UCSD-AML1 (cell line): ENCODE results near the gene TCERG1L.

Experiments used
- DNase-seq: peaks from one replicate; lab custom pipeline; 2025; ENCODE audit not compliant: unreplicated experiment; lab: John Stamatoyannopoulos, UW

The TCERG1L gene

DNA sequence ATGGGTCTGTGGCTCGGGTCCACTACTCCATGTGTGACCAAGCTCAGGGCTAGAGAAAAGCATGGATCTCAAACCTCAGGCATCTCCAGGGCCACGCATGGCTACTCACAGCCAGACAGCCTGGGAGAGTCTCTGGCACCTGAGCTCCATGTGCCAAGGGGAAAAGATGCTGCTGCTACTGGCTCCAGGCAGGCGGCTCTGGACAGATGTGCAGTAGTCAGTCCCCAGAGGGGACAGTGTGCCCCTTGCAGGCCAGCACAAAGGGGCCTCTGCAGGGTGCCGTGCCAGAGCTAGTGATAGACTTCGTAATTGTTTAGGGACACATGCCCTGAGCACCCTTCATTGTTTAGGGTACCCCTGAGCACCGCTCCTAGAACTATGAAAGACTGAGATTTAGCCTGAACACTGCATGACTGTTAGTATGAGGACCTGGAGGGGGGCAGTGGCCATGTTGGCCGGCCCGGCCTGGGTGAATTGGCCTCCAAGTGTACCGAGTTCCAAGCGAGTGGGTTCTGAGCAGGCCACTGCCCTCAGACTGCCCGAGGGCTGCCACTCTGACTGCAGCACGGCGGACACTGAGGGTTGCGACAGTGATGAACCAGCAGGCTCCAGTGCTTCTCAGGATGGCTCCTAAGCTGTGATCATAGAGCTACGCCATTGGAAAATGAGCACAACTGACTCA is 80.7 kb downstream of the TCERG1L start:
- no peak for DNase-seq

DNA sequence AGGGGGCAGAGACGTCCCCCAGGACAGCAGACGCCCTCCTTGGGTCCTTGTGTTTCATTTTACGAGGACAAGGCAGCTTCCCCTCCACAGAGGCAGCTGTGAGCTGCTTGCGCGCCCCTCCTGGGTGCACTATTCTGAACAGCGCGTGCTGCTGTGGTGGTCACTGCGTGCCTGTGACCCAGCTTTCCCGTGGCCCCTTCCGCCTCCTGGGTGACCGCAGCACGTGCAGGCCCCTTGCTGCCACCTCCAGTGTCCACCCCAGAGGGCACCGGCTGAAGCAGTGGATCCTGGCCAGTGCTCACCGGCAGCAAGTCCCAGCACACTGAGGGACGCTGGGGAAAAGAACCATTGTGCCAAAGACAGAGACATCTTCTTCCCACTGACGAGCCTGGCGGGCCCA is 81.4 kb downstream of the TCERG1L start:
- no peak for DNase-seq

DNA sequence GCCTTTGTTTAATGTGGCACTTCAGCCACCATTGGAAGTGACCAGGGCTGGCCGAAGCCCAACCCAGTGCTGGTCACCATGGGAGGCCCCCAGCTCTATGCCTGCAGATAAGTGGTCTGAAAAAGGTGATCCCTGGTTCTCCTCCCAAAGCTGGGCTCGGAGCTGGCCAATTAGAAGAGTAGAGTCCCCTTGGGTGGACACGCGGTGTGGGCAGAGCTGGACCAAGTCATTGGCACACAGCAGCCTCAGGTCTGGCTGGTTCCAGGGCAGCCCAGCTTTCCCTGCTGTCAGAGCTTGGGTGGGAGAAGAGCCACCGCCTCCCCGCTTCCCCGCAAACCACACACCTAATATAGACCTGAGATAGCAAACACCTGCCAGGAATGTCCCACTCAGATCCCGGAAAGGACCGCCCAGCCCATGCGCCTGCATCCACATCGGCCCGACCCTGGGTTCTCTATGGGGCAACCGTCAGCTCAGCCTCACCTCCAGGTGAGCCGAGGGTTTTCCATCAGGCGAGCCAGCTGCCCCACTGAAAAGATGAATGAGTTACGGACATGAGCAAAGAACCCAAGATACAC is 84.3 kb downstream of the TCERG1L start:
- DNase-seq: no peak

DNA sequence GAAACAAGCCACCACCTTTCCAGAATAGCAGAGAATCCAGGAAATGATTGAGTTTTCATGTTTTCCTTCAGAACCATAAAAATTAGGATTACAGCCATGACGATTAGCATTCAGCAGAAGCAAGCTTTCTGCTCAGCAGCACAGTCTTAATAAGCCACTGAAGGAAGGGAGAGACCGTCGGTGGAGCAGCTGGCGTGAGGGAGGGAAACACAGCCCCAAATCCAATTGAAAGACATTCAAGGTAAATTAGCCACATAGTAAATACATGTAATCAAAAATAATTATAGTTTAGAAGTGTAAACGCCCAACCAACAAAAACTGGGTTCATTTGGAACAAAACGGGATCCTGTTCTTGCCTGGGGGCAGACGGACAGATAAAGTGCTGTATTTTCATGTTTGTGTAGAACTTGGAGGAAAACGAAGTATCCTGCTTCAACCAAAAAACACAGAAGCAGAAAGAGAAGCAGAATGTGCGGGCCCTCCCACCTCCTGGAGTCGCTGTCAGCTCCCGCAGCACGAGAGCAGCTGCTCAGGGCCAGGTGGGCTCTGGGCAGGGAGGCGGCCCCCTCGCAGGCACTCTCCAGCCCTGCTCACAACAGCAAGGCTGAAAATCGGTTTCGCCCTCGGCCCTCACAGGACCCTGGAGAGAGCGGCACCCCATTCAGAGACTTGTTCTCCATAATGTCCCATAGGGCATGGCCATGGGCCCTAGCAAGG is 84.9 kb downstream of the TCERG1L start:
- DNase-seq: no peak

DNA sequence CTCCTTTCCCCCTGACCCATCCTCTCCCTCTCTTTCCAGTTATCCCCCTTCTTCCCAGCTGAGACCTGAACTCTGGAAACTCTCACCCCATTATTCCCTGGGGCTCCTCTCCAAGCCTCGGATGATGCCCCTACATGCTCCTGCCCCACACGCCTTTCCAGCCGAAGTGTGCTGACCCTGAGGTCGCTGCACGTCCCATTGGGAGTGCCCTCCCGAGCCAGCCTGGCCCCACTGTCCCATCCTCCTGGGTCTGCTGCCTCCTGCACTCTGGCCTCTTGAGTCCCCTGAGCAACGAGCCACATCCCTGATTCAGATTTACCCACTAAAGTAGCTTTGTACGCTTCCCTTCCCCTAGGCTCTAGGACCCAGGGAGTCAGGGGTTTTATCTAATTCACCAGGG is 87.4 kb downstream of the TCERG1L start:
- no peak for DNase-seq

DNA sequence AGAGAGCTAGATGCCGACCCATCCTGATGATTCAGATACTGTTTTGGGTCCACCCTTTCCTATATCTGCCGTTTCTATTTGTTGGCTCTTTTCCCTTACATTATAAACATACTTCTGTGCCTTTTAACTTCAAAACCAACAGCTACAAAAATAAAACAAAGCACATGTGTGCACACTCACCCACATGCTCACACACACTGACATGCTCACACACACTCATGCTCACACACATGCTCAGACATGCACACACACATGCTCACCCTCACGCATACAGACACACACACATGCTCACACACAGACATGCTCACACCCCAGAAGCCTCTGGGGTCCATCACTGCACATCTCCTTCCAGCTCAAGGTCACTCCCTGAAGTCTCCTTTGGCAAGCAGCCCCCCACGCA is 88.1 kb downstream of the TCERG1L start:
- no peak for DNase-seq

DNA sequence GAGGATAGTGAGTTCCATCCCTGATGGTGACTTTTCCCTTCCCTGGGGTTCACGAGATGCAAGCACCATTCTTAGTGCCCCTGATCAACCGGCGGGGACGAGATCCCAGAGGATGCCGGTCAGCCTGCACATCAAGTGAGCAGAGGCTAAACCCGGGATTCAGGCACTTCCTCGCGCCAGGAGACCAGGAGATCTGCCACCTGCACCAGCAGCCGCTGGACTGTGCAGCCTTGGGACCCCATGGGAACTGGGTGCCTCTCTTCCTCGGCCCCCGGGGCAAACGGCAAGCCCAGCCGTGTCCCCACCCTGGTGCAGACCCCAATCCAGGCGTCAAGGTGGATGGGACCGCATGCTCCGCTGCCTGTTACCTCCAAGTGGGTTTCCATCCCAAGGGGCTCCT is 88.5 kb downstream of the TCERG1L start:
- no peak for DNase-seq

DNA sequence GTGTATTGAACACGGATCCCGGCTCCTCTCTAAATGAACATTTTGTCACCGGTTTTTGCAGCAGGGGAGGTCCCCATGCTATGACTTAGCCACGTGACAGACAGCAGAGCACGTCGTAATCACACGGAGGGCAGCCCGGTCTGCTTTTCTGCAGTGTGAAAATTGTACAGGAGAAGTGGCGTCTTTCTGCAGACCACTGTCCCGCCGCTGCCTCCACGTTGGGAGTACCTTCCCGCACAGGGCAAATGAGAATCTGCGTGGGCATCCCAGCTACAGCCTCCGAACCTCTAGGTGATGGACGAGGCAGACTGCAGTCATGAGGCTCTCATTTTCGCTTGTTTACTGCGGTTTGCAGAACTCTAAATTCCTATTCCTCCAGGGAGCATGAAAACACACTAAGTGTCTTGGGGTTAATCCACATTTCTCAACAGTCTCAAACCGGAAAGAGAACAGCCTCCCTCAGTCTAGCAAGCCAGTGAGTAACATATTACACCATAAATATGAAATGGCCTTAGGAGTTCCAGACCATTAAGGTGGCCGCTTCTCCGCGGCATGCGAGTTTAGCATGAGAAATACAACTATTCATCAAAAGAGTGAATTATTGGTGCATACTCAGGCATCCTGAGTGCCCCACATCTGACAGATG is 89.8 kb downstream of the TCERG1L start:
- no peak for DNase-seq

DNA sequence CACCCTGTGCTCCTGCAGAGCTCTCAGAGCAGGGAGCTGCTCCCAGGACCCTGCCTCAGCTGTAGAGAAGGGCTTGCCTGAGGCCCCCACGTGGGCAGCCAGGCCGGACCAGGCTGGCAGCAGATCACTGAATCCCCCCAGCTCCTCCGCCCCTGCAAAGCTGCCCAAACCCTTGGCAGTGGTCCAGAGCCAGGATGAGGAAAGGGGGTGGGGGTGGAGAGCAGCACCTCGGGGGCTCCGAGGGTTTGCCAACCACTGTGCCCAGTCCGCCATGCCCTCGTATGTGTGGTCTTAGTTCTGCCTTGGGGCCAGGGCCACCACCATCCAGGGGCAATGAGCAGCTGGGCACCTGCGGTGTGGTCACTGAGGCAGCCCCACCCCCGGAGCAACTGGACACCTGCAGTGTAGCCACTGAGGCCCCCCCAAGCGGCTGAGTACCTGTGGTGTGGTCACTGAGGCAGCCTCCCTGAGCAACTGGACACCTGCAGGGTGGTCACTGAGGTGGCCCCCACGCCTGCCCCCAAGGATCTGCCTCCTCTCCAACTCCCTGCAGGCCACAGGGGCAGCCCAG is 90.8 kb downstream of the TCERG1L start:
- no peak for DNase-seq

DNA sequence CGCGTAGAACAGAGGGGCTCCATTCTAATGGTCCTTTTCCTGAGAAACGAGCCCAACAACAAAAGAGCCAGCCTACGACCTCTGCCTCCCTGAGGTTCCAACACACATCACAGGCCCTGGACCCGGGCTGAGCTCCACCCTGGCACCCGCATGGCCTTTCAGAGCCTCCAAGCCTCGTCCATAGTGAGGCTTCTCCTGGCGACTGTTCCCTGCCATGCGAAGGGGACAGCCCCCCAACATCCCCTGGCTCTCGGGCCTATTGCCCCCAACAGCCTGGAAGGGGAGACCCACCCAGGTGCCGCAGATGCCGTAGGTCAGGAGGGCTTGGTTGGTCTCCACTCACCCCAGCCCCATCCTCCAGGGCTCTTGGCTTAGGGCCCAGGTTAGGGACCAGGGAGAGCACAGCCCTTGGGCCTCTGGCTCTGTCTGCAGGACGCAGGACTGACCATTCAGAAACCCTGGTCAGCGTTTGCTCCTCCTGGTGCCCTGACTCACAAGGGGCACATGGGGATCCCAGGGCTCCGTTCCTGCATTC is 91.5 kb downstream of the TCERG1L start:
- DNase-seq: no peak

DNA sequence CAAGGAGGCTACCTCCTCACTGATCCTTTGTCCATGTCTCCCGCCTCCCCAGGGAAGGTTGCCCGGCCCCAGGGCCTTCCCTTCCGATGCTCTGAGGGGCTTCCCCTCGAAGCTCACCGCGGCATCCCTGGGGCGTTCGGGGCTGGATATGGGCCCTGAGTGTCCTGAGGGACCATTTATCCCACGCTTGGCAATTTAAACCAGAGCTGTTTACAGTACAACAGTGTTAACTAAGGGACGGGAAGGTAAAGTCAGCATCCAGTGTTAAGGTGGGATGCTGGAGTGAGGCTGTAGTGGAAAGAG is 92.0 kb downstream of the TCERG1L start:
- DNase-seq: no peak

DNA sequence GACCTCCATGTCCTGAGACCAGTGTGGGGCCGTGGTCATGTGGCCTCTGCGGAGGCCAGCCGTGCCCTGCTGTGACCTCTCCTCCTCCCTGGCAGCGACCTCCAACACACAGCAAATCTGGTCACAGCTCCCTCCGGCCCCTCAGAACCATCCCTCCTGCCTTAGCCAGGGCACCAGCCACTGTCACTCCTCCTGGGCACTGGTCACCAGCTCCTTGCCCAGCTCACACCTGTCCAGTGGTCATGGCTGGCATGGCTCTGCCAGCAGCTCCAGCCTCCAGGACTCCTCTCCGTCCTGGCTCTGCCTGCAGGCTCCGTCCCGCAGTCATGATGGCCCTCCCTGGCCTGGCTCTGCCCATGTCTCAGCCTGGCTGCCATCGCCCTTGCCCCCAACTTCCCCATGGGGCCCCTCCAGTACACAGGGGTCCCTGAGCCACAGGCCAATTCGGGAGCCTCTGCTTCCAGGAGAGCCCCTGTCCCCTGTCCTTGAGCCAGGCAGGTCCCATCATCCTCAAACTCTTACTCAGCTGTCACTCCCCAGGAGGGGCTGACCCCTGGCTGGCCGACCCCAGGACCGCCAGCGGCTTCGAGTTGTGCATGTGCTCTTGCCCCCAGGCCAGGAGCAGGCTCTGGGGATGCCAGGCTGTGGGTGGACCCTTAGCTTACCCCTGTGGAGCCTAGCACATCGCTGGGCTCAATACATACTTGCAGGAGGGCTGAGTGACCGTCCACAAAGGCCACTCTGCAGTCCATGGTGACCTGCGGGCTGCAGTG is 92.5 kb downstream of the TCERG1L start:
- no peak for DNase-seq

DNA sequence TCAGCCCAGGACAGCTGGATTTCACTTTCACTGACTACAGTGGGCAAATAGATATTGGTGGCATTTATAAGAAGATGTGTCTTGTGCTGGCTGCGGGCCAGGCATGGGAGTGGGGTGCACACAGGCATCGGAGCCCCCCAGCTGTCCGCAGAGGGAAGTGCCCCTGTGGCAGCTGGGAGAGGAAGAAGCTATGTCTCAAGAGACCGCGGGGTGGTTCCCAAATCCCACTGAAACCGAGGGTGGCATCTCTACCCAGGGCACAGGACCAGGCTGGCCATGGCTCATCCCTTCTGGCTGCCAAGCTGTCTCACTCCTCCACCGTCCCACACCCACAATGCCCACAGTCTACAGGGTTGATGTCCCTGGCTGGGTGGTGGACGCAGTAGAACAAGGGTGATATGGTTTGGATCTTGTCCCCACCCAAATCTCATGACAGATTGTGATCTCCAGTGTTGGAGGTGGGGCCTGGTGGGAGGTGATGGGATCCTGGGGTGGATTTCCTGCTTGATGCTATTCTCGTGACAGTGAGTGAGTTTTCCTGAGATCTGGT is 94.8 kb downstream of the TCERG1L start:
- DNase-seq: no peak

DNA sequence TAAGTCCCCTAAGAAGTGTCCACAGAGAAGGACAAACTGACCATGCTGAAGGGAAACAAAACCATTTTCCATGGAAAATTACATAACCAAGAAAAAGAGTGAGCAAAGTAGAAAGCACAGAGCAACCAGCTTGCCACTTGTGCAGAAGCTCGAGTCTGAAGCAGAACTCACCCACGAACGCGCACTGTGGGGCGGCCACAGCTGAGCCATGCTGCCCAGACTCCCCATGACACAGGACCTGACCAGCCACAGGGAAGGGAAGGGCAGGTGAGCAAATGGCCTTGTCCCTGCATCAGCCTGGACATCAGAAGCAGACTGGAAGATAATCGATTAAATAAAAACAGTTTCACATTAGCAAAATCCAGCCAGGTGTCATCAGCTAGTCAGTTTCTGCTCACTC is 95.7 kb downstream of the TCERG1L start:
- no peak for DNase-seq

DNA sequence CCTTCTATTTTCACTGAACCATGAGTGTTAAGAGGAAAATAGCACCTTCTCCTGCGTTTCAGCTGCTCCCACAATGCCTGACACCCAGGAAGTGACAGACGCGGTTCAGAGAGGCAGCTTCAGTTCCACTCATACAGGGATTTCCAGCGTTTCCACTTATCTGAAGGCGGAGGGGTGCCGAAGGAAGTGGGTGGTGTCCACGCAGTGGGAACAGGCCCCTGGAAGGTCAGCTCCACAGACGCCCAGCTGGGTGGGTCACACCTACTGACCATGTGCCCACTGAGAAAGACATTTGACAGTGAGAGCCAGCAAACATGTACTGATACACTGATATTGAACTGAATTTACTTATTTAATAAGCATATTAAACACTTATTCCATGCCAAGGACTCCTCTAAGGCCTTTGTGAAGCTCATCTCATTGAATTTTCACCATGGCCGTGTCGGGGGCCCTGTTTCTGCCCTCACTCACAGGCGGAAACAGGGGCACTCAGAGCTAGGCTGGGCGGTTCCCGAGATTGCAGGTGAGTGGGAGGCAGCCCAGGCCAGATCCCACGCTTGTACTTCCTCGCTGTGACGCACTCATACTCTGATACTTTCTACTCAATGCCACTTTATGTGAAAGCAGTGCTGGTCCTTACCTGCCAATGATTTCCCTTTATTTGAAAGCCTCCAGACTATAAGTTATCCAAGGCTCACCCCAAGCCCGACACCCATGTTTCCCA is 96.8 kb downstream of the TCERG1L start:
- DNase-seq: no peak

DNA sequence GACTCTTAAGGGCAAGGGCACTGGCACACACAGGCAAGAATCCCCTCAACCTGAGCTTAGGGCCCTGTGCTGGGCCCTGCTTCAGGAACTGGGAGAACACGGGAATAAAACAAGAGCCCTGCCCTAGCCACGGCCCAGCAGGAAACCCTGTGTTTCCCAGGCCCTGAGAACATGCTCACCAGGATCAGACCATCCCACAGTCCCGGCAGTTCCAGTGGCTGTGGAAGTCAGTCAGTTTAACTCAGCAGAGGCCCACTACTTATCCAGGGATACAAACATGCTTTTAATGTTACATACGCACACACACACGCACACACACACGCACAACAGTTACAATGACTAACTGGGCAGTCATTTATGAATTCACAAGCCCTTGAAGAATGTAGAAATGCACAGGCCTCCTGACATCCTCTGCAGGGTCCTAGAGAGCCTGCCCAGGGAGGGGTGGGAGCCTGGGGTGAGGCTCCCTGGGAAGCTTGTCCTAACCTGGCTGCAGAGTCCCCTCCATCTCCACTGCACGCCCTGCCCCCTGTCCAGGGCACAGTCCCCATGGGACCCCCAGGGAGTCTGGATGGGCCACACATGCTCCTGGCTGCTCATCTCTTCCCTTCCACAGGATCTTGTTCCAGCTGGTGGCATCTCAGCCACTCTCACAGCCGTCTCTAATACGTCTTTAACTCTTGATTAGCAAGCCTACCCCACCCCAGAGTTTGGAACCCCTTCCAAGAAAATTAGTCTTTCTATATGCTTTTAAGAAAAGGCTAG is 97.6 kb downstream of the TCERG1L start:
- no peak for DNase-seq

DNA sequence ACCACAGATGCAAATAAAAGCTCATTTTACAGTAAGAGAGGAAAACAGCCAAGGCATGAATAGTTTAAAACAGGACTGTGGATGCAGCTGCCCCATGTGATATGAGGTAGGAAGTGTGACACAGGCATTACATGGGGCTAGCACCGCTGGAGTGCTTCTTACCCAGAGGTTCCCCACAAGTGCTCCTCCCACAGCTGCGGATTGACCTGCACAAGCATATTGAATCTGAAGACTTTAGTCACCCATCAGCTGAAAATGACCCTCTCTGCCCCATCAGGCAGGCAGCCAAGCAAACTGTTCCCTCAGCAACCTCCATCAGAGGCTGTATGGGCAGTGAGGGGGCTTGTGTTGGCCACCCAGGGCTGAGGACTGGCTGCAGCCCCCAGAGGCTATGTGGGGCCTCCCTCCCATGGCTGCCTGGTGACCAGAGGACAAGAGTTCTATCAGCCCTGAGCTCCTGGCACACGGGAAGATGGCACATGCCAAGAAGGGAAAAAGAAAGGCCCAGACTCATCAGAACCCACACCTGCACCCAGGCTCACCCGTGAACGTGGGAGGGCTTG is 98.7 kb downstream of the TCERG1L start:
- no peak for DNase-seq

DNA sequence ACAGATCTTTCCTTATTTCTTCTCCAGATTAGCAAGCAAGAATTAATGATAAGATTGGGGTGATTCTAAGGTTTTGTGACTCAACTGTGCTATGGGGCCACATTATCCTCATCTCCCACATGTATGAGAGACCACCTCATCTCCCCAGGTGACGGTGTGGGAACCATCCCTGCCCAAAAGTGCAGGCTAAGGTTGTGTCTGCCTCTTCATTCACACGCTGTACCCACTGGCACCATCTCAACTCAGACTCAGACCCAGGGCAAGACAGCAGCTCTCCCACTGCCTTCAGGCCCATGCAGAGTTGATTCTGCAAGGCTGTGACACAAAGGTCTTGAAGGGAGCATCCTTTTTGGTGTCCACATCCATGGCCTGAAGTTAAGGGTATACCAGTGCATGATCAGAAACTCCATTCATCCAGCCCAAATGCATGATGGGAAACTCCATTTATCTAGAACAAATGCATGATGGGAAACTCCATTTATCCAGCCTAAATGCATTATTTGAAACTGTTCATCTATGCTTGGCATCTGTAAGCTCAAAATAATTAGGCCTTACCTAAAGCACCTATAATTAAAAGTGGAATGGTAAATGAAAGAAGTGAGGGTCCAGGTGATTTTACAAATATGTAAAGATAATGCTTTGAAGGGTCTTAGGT is 99.4 kb downstream of the TCERG1L start:
- no peak for DNase-seq
